ENCODE data around the gene TMOD4. TPM values are rescaled to one million over a fixed set of nuclear protein-coding genes. Genes with fewer than 3 reads are reported as not detected.

Gene TMOD4
- total RNA-seq, 1 experiment from 2014 or later, result 0.79 TPM

DNA sequence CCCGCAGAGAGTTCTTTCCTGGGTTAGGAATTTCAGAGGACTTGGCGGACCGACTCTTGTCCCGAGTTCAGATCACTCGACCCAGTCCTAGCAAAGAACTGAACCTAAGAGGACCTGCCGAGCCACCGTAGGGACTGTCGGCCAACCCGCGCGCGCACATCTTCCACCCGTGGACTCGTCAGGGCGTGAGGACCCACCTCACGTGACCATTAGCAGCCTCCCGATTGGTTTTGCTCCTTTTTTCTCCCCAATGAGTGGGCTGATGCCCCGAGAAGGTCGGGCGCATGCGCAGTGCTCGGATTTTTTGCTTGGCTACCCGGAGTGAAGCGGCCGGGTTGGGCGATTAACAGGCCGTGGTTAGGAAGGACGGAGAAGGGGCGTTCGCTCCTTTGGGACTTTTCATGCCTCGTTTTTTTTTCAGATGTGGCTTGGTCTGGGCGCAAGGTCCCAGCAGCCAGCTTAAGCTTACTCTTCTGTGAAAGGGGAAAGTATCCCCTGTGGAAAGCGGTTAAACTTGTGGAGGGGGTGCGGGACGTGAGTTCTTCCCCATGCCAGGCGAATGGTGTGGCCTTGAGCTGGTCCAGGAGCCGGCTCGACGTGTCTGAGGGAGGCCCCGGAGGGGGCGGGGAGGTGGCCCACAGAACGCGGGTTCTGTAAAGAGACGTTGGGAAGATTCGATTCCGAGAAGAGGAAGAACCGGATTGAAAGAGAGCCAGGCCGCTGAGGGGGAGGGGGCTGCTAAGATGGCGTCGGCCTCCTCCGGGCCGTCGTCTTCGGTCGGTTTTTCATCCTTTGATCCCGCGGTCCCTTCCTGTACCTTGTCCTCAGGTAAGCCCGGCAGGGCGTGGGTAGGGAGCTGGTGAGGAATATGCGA, 22.7 kb upstream of the TMOD4 start, which contains the start of gene PIP5K1A (continued):
- TF ChIP-seq NR1H2 (CRISPR knock-in tag; IDR thresholded peaks at IDR 0.05) (0 out of 2 replicates have a peak, but pooled peaks have one; percentile 25), RORB (CRISPR knock-in tag; IDR thresholded peaks at IDR 0.05) (no peak), GRHL2 (CRISPR knock-in tag; IDR thresholded peaks at IDR 0.05; ENCODE audit: insufficient replicate concordance, severe bottlenecking) (no peak), RELA (CRISPR knock-in tag; IDR thresholded peaks at IDR 0.05; ENCODE audit: borderline replicate concordance) (no peak), ZNF532 (CRISPR knock-in tag; IDR thresholded peaks at IDR 0.05; ENCODE audit: borderline replicate concordance) (no peak), SOX15 (CRISPR knock-in tag; IDR thresholded peaks at IDR 0.05) (no peak), E2F4 (CRISPR knock-in tag; IDR thresholded peaks at IDR 0.05; ENCODE audit: borderline replicate concordance, low read depth) (no peak), FOXJ3 (CRISPR knock-in tag; IDR thresholded peaks at IDR 0.05; ENCODE audit: borderline replicate concordance) (0 out of 2 replicates have a peak, but pooled peaks have one; percentile 31), ZNF317 (CRISPR knock-in tag; IDR thresholded peaks at IDR 0.05; ENCODE audit: borderline replicate concordance, low read depth) (no peak), NR3C1 (CRISPR knock-in tag; conservative IDR thresholded peaks at IDR 0.05; ENCODE audit: low read depth) (no peak), TCF7 (CRISPR knock-in tag; IDR thresholded peaks at IDR 0.05; ENCODE audit: low read depth) (no peak)
- TF ChIP-seq, protein P1, sequence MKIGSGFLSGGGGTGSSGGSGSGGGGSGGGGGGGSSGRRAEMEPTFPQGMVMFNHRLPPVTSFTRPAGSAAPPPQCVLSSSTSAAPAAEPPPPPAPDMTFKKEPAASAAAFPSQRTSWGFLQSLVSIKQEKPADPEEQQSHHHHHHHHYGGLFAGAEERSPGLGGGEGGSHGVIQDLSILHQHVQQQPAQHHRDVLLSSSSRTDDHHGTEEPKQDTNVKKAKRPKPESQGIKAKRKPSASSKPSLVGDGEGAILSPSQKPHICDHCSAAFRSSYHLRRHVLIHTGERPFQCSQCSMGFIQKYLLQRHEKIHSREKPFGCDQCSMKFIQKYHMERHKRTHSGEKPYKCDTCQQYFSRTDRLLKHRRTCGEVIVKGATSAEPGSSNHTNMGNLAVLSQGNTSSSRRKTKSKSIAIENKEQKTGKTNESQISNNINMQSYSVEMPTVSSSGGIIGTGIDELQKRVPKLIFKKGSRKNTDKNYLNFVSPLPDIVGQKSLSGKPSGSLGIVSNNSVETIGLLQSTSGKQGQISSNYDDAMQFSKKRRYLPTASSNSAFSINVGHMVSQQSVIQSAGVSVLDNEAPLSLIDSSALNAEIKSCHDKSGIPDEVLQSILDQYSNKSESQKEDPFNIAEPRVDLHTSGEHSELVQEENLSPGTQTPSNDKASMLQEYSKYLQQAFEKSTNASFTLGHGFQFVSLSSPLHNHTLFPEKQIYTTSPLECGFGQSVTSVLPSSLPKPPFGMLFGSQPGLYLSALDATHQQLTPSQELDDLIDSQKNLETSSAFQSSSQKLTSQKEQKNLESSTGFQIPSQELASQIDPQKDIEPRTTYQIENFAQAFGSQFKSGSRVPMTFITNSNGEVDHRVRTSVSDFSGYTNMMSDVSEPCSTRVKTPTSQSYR (CRISPR knock-in tag; IDR thresholded peaks at IDR 0.05), result peak; percentile 45; the same call in 1 of the 2 replicates

GRCh38 chr1:151197863-151198253, 22.1 kb upstream of the TMOD4 start:
- TF ChIP-seq ATF1 (CRISPR knock-in tag; IDR thresholded peaks at IDR 0.05) (no peak), NFYB (CRISPR knock-in tag; conservative IDR thresholded peaks at IDR 0.05; ENCODE audit: low read depth) (no peak), OVOL2 (CRISPR knock-in tag; IDR thresholded peaks at IDR 0.05; ENCODE audit: borderline replicate concordance) (no peak), TEAD1 (CRISPR knock-in tag; IDR thresholded peaks at IDR 0.05) (no peak), CREM (CRISPR knock-in tag; IDR thresholded peaks at IDR 0.05) (no peak), NFE2L1 (CRISPR knock-in tag; IDR thresholded peaks at IDR 0.05) (no peak), GABPB1 (CRISPR knock-in tag; IDR thresholded peaks at IDR 0.05) (no peak)
- TF ChIP-seq, protein P2, sequence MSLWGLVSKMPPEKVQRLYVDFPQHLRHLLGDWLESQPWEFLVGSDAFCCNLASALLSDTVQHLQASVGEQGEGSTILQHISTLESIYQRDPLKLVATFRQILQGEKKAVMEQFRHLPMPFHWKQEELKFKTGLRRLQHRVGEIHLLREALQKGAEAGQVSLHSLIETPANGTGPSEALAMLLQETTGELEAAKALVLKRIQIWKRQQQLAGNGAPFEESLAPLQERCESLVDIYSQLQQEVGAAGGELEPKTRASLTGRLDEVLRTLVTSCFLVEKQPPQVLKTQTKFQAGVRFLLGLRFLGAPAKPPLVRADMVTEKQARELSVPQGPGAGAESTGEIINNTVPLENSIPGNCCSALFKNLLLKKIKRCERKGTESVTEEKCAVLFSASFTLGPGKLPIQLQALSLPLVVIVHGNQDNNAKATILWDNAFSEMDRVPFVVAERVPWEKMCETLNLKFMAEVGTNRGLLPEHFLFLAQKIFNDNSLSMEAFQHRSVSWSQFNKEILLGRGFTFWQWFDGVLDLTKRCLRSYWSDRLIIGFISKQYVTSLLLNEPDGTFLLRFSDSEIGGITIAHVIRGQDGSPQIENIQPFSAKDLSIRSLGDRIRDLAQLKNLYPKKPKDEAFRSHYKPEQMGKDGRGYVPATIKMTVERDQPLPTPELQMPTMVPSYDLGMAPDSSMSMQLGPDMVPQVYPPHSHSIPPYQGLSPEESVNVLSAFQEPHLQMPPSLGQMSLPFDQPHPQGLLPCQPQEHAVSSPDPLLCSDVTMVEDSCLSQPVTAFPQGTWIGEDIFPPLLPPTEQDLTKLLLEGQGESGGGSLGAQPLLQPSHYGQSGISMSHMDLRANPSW (CRISPR knock-in tag; conservative IDR thresholded peaks at IDR 0.05; ENCODE audit: low read depth), result no peak
- H3K4me3 Mint-ChIP-seq, result peak overlapping the region; percentile 99
- CTCF ChIA-PET, result interaction anchor here (1.9 to 2.0 kb wide), 2 partner anchors 54 to 57 kb away, joined by 4 to 7 read pairs; partner anchors contain the start of gene PSMD4
- ATAC-seq, result no peak
- POLR2A ChIA-PET, result no interaction called here
- no peaks in the 10 kb centered on the region for H3K9me3 Mint-ChIP-seq
- H3K27ac Mint-ChIP-seq, result peak overlapping the region; percentile 99
- no peaks in the 10 kb centered on the region; the same call in 1 of the 2 replicates for H3K27me3 Mint-ChIP-seq (ENCODE audit: low read depth)
- peaks cover 14% of the 10 kb centered on the region for H3K36me3 Mint-ChIP-seq
- H3K4me1 Mint-ChIP-seq, result peaks cover 25% of the 10 kb centered on the region
- DNase-seq (ENCODE audit: low spot score), result no peak
